ENCODE measurements around the gene AQP6. TPM values are rescaled to one million over a fixed set of nuclear protein-coding genes. Genes with fewer than 3 reads are reported as not detected.

Gene AQP6
- total and polyA plus RNA-seq, 10 of the 15 experiments (the other 5 are each of a cell fraction or from before 2014, with no cell fraction given) = not detected

DNA sequence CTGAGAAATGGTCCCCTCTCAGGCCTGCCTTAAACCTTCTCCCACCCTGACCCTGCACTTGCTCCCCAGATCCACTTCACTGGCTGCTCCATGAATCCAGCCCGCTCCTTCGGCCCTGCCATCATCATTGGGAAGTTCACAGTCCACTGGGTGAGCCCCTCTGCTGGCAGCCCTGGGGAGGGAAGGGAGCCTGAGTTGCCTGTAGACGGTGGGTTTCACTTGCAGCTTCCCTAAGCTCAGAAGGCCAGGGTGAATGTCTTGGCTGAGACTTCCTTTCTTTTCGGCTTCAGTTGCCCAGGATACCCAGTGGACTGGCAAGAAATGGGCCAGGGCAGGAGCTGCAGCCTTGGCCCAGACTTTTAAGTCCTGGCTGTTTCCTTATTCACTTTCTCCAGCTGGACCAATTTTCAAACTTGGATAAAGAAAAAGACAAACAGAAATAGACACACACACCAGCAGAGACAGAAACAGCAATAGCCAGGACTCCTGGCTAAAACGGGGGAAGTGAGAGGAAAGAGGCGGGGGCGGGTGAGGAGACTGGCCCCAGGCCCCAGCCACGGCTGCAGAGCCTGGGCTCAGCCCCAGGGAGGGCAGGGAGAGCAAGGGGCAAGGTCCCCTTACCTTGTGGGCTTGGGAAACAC is 2.0 kb downstream of the AQP6 start (continued):
- no peak for TF ChIP-seq ATF2 (IDR thresholded peaks at IDR 0.05; ENCODE audit: low read length)
- no peak for TF ChIP-seq CREM (IDR thresholded peaks at IDR 0.05; ENCODE audit: low read depth)
- no peak for TF ChIP-seq BMI1 (IDR thresholded peaks at IDR 0.05; ENCODE audit: borderline replicate concordance)

- in situ Hi-C loops (cut with MboI) (no loop called here), intact Hi-C loops (cut with micrococcal nuclease; ENCODE audit: unreplicated experiment) (no loop called here)
- Histone ChIP-seq H2AFZ (ENCODE audit: control insufficient read depth, low read depth, low read length) (no peak overlapping the region), H3K9me3 (replicated peaks; ENCODE audit: control insufficient read depth, insufficient read depth, low read length) (no peaks in the 10 kb centered on the region), H3K4me2 (ENCODE audit: control insufficient read depth, insufficient read depth) (no peak overlapping the region), H3K36me3 (ENCODE audit: control insufficient read depth in 2 of 2, insufficient read depth in 2 of 2, low read length in 1 of 2) (no peaks in the 10 kb centered on the region), H3K4me3 (no peak overlapping the region), H3K9ac (ENCODE audit: control insufficient read depth, insufficient read depth, low read length) (no peak overlapping the region), H4K20me1 (ENCODE audit: control insufficient read depth, insufficient read depth) (no peaks in the 10 kb centered on the region), H3K4me1 (ENCODE audit: control insufficient read depth, insufficient read depth, low read length) (no peaks in the 10 kb centered on the region), H3K79me2 (ENCODE audit: control insufficient read depth, insufficient read depth, low read length) (no peaks in the 10 kb centered on the region), H3K27me3 (replicated peaks in 1 of 2; ENCODE audit: control insufficient read depth in 2 of 2, insufficient read depth in 2 of 2, low read length in 1 of 2) (peaks cover 0 to 1% of the 10 kb centered on the region in 2 experiments; a peak in 1 of 4 replicates), H3K27ac (ENCODE audit: control insufficient read depth, insufficient read depth) (no peak overlapping the region)
- ChIA-PET POLR2A (no interaction called here), SMC1A (ENCODE audit: uncharacterized antibody, unreplicated experiment) (no interaction called here), CTCF (interaction anchor here (1.6 kb wide), 1 partner anchor 9 kb away, joined by 4 read pairs; no protein-coding TSS in a partner anchor), RAD21 (ENCODE audit: unreplicated experiment) (interaction anchor here (1.9 kb wide), 1 partner anchor 8 kb away, joined by 6 read pairs; no protein-coding TSS in a partner anchor)
- 73% methylated on average over 17 of the region's 17 CpGs for WGBS (ENCODE audit: insufficient coverage, insufficient replicate concordance, low lambda C conversion rate, missing lambda C conversion rate)
- no TSS peak for BruUV-seq (replicated peaks)
- no peak for TF ChIP-seq LARP7 (IDR thresholded peaks at IDR 0.05)
- TF ChIP-seq MTA3 (IDR thresholded peaks at IDR 0.05; ENCODE audit: borderline replicate concordance, low read length) = no peak
- TF ChIP-seq, protein P1, sequence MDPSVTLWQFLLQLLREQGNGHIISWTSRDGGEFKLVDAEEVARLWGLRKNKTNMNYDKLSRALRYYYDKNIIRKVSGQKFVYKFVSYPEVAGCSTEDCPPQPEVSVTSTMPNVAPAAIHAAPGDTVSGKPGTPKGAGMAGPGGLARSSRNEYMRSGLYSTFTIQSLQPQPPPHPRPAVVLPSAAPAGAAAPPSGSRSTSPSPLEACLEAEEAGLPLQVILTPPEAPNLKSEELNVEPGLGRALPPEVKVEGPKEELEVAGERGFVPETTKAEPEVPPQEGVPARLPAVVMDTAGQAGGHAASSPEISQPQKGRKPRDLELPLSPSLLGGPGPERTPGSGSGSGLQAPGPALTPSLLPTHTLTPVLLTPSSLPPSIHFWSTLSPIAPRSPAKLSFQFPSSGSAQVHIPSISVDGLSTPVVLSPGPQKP (IDR thresholded peaks at IDR 0.05; ENCODE audit: low read depth, low read length) = no peak
- no peak for TF ChIP-seq MXI1 (IDR thresholded peaks at IDR 0.05; ENCODE audit: low read depth, low read length)
- no peak for TF ChIP-seq GABPA (IDR thresholded peaks at IDR 0.05; ENCODE audit: low read depth)
- TF ChIP-seq, protein P2, sequence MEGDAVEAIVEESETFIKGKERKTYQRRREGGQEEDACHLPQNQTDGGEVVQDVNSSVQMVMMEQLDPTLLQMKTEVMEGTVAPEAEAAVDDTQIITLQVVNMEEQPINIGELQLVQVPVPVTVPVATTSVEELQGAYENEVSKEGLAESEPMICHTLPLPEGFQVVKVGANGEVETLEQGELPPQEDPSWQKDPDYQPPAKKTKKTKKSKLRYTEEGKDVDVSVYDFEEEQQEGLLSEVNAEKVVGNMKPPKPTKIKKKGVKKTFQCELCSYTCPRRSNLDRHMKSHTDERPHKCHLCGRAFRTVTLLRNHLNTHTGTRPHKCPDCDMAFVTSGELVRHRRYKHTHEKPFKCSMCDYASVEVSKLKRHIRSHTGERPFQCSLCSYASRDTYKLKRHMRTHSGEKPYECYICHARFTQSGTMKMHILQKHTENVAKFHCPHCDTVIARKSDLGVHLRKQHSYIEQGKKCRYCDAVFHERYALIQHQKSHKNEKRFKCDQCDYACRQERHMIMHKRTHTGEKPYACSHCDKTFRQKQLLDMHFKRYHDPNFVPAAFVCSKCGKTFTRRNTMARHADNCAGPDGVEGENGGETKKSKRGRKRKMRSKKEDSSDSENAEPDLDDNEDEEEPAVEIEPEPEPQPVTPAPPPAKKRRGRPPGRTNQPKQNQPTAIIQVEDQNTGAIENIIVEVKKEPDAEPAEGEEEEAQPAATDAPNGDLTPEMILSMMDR (IDR thresholded peaks at IDR 0.05 in 2 of 3, conservative IDR thresholded peaks at IDR 0.05 in 1 of 3; ENCODE audit: control insufficient read depth in 2 of 3, extremely low read depth in 1 of 3, insufficient read depth in 1 of 3, low read depth in 3 of 3, low read length in 3 of 3) = no peak
- TF ChIP-seq MYB (IDR thresholded peaks at IDR 0.05; ENCODE audit: borderline replicate concordance, low read depth, low read length) = no peak
- no peak for TF ChIP-seq CBX3 (IDR thresholded peaks at IDR 0.05; ENCODE audit: borderline replicate concordance, low read depth)
- no peak for TF ChIP-seq MTA2 (IDR thresholded peaks at IDR 0.05; ENCODE audit: low read depth)
- no peak for TF ChIP-seq BMI1 (IDR thresholded peaks at IDR 0.05; ENCODE audit: borderline replicate concordance)
- no peak for TF ChIP-seq GATAD2B (conservative IDR thresholded peaks at IDR 0.05; ENCODE audit: low read depth)
- TF ChIP-seq, protein P3, sequence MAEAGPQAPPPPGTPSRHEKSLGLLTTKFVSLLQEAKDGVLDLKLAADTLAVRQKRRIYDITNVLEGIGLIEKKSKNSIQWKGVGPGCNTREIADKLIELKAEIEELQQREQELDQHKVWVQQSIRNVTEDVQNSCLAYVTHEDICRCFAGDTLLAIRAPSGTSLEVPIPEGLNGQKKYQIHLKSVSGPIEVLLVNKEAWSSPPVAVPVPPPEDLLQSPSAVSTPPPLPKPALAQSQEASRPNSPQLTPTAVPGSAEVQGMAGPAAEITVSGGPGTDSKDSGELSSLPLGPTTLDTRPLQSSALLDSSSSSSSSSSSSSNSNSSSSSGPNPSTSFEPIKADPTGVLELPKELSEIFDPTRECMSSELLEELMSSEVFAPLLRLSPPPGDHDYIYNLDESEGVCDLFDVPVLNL (IDR thresholded peaks at IDR 0.05; ENCODE audit: low read depth, low read length) = no peak
- DNase-seq (ENCODE audit: low read depth, low spot score) (no peak), FAIRE-seq (no peak), ATAC-seq (no peak; the same call in 2 of the 3 replicates)
These were observed 2.6 kb downstream of the AQP6 start for GRCh38 chr12:49975318-49975761.
